ENCODE data around the gene SMYD5.
"Not testable (repeated sequence)": the region's sequence is repeated elsewhere in the genome, so short reads cannot be mapped to it uniquely, and the experiment has no call there.

Gene SMYD5

DNA sequence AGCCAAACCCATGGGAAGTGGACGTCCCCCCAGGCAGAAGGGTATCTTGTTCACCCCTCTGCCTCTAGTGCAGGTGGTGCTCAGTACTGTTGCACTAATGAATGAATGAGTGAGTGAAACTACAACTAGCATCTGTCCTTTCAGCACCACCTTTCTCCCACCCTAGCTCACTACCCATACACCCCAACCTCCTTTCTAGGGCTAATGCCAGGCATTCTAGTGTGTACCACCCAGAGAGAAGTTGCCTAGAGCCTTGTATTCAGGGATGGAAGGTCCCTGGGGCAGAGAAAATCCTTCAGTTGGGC is 42.5 kb downstream of the SMYD5 start:
- H3K36me3 ChIP-seq (ENCODE audit: control insufficient read depth in 1 of 2, insufficient read depth in 2 of 2, low read length in 2 of 2): peaks cover 24 to 27% of the 10 kb centered on the region in 2 donors
- H3K27ac ChIP-seq (ENCODE audit: low read length): no peak overlapping the region
- H3K27me3 ChIP-seq (ENCODE audit: low read depth, low read length): no peaks in the 10 kb centered on the region
- H3K9me3 ChIP-seq (ENCODE audit: control insufficient read depth in 1 of 2, low read length in 2 of 2): no peaks in the 10 kb centered on the region
- H3K4me1 ChIP-seq (ENCODE audit: control insufficient read depth in 1 of 2, insufficient read depth in 2 of 2, low read length in 2 of 2): no peaks in the 10 kb centered on the region
- no peak overlapping the region for H3K4me3 ChIP-seq (ENCODE audit: low read depth in 1 of 2, low read length in 2 of 2)

- no peak overlapping the region for H3K4me3 ChIP-seq (ENCODE audit: low read depth in 1 of 2, low read length in 2 of 2)
- no peaks in the 10 kb centered on the region for H3K27me3 ChIP-seq (ENCODE audit: low read depth, low read length)
- H3K27ac ChIP-seq (ENCODE audit: low read length): no peak overlapping the region
- no peaks in the 10 kb centered on the region for H3K9me3 ChIP-seq (ENCODE audit: control insufficient read depth in 1 of 2, low read length in 2 of 2)
- no peaks in the 10 kb centered on the region for H3K4me1 ChIP-seq (ENCODE audit: control insufficient read depth in 1 of 2, insufficient read depth in 2 of 2, low read length in 2 of 2)
- peaks cover 23 to 24% of the 10 kb centered on the region in 2 donors for H3K36me3 ChIP-seq (ENCODE audit: control insufficient read depth in 1 of 2, insufficient read depth in 2 of 2, low read length in 2 of 2)
Measured at GRCh38 chr2:73257021-73257420, 43.0 kb downstream of the SMYD5 start.

DNA sequence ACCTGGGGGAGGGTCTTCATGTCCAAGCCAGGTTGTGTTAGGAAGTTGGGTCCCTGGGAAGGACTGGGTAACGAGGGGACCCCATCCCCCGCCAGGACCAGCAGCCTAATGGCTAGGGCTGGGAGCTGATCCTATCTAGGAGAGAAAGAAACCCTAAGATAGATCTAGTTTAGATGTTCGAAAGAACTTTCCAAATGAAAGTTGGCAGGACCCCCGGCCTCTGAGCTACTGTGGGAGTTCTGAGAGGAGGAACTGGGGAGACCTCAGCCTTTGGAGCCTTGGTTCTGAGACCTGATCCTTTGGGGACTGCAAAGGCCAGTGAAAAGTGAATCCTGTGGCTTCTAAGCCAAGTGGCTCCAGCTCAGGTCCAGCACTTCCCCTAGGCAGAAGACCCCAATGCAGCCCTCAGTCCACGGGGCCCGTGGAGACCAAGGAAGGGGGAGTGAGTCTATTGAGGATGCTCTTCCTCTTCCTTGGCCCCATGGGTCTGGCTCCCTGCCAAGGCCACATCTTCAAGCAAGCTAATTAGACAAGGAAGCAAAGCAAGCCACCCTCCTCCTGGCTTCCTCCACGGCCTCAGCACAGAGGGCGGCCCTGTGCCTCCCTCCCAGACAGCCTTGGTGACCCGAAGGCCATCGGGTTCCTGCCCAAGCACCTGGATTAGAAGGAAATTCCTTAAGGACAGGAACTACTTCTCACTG is 43.5 kb downstream of the SMYD5 start:
- Histone ChIP-seq H3K27me3 (ENCODE audit: low read depth, low read length) (no peaks in the 10 kb centered on the region), H3K9me3 (ENCODE audit: control insufficient read depth in 1 of 2, low read length in 2 of 2) (no peaks in the 10 kb centered on the region), H3K27ac (ENCODE audit: low read length) (no peak overlapping the region), H3K4me3 (ENCODE audit: low read depth in 1 of 2, low read length in 2 of 2) (no peak overlapping the region), H3K4me1 (ENCODE audit: control insufficient read depth in 1 of 2, insufficient read depth in 2 of 2, low read length in 2 of 2) (no peaks in the 10 kb centered on the region), H3K36me3 (ENCODE audit: control insufficient read depth in 1 of 2, insufficient read depth in 2 of 2, low read length in 2 of 2) (peaks cover 20 to 23% of the 10 kb centered on the region in 2 donors)

- H3K4me1 ChIP-seq (ENCODE audit: control insufficient read depth in 1 of 2, insufficient read depth in 2 of 2, low read length in 2 of 2): no peaks in the 10 kb centered on the region
- peaks cover 12 to 16% of the 10 kb centered on the region in 2 donors for H3K36me3 ChIP-seq (ENCODE audit: control insufficient read depth in 1 of 2, insufficient read depth in 2 of 2, low read length in 2 of 2)
- no peak overlapping the region for H3K4me3 ChIP-seq (ENCODE audit: low read depth in 1 of 2, low read length in 2 of 2)
- H3K27ac ChIP-seq (ENCODE audit: low read length): no peak overlapping the region
- H3K9me3 ChIP-seq (ENCODE audit: control insufficient read depth in 1 of 2, low read length in 2 of 2): no peaks in the 10 kb centered on the region
- H3K27me3 ChIP-seq (ENCODE audit: low read depth, low read length): no peaks in the 10 kb centered on the region
Measured at GRCh38 chr2:73258186-73258912, 44.3 kb downstream of the SMYD5 start.

DNA sequence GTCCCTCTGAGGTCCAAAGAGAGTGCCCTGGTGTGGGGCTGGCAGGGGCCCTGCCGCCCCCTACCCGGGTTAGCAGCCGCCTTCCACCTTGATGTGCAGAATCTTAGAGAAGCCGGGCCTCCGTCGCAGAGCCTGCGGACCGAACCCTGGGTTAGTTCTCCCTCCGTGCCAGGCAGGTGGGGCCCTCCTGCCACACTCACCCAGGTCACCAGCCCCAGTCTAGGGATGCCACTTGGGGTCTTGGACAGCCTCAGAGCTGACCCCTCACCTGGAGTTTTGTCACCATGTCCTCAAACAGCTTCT is 44.8 kb downstream of the SMYD5 start:
- Histone ChIP-seq H3K27me3 (ENCODE audit: low read depth, low read length) (no peaks in the 10 kb centered on the region), H3K4me3 (ENCODE audit: low read depth in 1 of 2, low read length in 2 of 2) (no peak overlapping the region), H3K27ac (ENCODE audit: low read length) (no peak overlapping the region), H3K9me3 (ENCODE audit: control insufficient read depth in 1 of 2, low read length in 2 of 2) (no peaks in the 10 kb centered on the region), H3K36me3 (ENCODE audit: control insufficient read depth in 1 of 2, insufficient read depth in 2 of 2, low read length in 2 of 2) (peaks cover 7 to 12% of the 10 kb centered on the region in 2 donors), H3K4me1 (ENCODE audit: control insufficient read depth in 1 of 2, insufficient read depth in 2 of 2, low read length in 2 of 2) (no peaks in the 10 kb centered on the region)

DNA sequence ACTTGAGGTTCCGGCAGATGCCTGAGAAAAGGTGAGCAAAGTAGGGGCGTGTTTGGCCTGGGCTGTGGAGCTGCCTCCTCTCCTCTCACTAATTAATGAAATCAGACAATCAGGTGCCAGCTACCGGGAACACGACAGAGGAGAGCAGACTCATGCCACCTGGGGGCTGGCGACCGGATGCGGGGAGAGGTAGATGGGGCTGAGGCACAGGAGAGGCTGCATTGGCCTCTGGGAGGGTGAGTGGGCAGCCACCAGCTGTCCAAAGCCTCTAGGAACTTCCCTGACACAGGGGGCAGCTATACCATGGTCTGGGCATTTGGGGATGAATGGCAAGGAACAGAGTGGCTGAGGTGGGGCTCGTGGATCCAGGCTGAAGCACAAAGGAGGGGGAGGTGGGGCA is 45.2 kb downstream of the SMYD5 start:
- Histone ChIP-seq H3K36me3 (ENCODE audit: control insufficient read depth in 1 of 2, insufficient read depth in 2 of 2, low read length in 2 of 2) (peaks cover 3 to 8% of the 10 kb centered on the region in 2 donors), H3K27me3 (ENCODE audit: low read depth, low read length) (no peaks in the 10 kb centered on the region), H3K4me3 (ENCODE audit: low read depth in 1 of 2, low read length in 2 of 2) (no peak overlapping the region), H3K9me3 (ENCODE audit: control insufficient read depth in 1 of 2, low read length in 2 of 2) (no peaks in the 10 kb centered on the region), H3K27ac (ENCODE audit: low read length) (no peak overlapping the region), H3K4me1 (ENCODE audit: control insufficient read depth in 1 of 2, insufficient read depth in 2 of 2, low read length in 2 of 2) (no peaks in the 10 kb centered on the region)

GRCh38 chr2:73259704-73260337 is 45.8 kb downstream of the SMYD5 start:
- H3K27ac ChIP-seq (ENCODE audit: low read length): no peak overlapping the region
- no peaks in the 10 kb centered on the region for H3K9me3 ChIP-seq (ENCODE audit: control insufficient read depth in 1 of 2, low read length in 2 of 2)
- no peak overlapping the region for H3K4me3 ChIP-seq (ENCODE audit: low read depth in 1 of 2, low read length in 2 of 2)
- H3K4me1 ChIP-seq (ENCODE audit: control insufficient read depth in 1 of 2, insufficient read depth in 2 of 2, low read length in 2 of 2): no peaks in the 10 kb centered on the region
- peaks cover 0 to 2% of the 10 kb centered on the region in 2 donors for H3K36me3 ChIP-seq (ENCODE audit: control insufficient read depth in 1 of 2, insufficient read depth in 2 of 2, low read length in 2 of 2)
- H3K27me3 ChIP-seq (ENCODE audit: low read depth, low read length): no peaks in the 10 kb centered on the region

GRCh38 chr2:73260338-73260984 is 46.4 kb downstream of the SMYD5 start:
- Histone ChIP-seq H3K36me3 (ENCODE audit: control insufficient read depth in 1 of 2, insufficient read depth in 2 of 2, low read length in 2 of 2) (no peaks in the 10 kb centered on the region), H3K27me3 (ENCODE audit: low read depth, low read length) (no peaks in the 10 kb centered on the region), H3K4me1 (ENCODE audit: control insufficient read depth in 1 of 2, insufficient read depth in 2 of 2, low read length in 2 of 2) (no peaks in the 10 kb centered on the region), H3K27ac (ENCODE audit: low read length) (no peak overlapping the region), H3K9me3 (ENCODE audit: control insufficient read depth in 1 of 2, low read length in 2 of 2) (no peaks in the 10 kb centered on the region), H3K4me3 (ENCODE audit: low read depth in 1 of 2, low read length in 2 of 2) (no peak overlapping the region)

- Histone ChIP-seq H3K4me1 (ENCODE audit: control insufficient read depth in 1 of 2, insufficient read depth in 2 of 2, low read length in 2 of 2) (no peaks in the 10 kb centered on the region), H3K27ac (ENCODE audit: low read length) (no peak overlapping the region), H3K4me3 (ENCODE audit: low read depth in 1 of 2, low read length in 2 of 2) (no peak overlapping the region), H3K36me3 (ENCODE audit: control insufficient read depth in 1 of 2, insufficient read depth in 2 of 2, low read length in 2 of 2) (no peaks in the 10 kb centered on the region), H3K9me3 (ENCODE audit: control insufficient read depth in 1 of 2, low read length in 2 of 2) (no peaks in the 10 kb centered on the region), H3K27me3 (ENCODE audit: low read depth, low read length) (no peaks in the 10 kb centered on the region)
Measured at GRCh38 chr2:73262108-73262651, 48.1 kb downstream of the SMYD5 start.

DNA sequence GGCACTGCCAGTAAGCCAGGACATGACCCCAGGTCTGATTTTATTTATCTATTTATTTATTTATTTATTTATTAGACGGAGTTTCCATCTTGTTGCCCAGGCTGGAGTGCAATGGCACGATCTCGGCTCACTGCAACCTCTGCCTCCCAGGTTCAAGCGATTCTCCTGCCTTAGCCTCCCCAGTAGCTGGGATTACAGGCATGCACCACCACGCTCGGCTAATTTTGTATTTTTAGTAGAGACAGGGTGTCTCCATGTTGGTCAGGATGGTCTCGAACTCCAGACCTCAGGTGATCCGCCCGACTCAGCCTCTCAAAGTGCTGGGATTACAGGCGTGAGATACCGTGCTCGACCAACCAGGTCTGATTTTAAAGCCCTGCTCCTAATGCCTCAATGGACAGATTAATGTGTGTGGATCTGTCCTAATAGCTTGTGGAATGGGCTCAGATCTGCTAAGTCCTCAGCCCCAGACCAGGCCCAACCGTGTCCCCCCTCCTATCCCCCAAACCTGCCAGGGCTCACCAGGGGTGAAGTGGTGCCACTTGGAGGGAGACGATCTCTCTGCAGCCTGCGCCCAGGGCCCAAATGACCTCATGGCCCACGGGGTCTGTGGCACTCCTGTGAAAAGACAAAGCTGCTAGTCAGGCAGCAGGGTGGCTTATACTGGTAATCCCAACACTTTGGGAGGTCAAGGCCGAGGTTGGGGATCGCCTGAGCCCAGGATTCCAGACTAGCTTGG is 48.8 kb downstream of the SMYD5 start:
- H3K36me3 ChIP-seq (ENCODE audit: control insufficient read depth in 1 of 2, insufficient read depth in 2 of 2, low read length in 2 of 2); H3K27me3 ChIP-seq (ENCODE audit: low read depth, low read length); H3K27ac ChIP-seq (ENCODE audit: low read length); H3K4me3 ChIP-seq (ENCODE audit: low read depth in 1 of 2, low read length in 2 of 2); H3K9me3 ChIP-seq (ENCODE audit: control insufficient read depth in 1 of 2, low read length in 2 of 2); H3K4me1 ChIP-seq (ENCODE audit: control insufficient read depth in 1 of 2, insufficient read depth in 2 of 2, low read length in 2 of 2): not testable (repeated sequence)

All from muscle layer of duodenum (tissue), 2 donors.